Endothelial cell of umbilical vein (primary cell): Measurements from ENCODE around the gene ERICH6B. TPM values are rescaled to one million over a fixed set of nuclear protein-coding genes. Genes with fewer than 3 reads are reported as not detected.

Experiments
- BruUV-seq: library from RNA; stranded (reverse); fragments of 400-500 nt; replicated peaks from 2 replicates; lab custom pipeline; 2021; lab: Mats Ljungman, UMichigan
- CTCF ChIA-PET: fragments of 300-600, 350-600 bp; sonication (Branson Sonifier 250); formaldehyde crosslinking; loops from one replicate; lab custom pipeline; 2021; ENCODE audit warnings: antibody characterized with exemption, inconsistent platforms; lab: Charles Lee
- POLR2A ChIA-PET: fragments of 300-600, 350-600 bp; sonication (Branson Sonifier 250); formaldehyde crosslinking; loops from one replicate; lab custom pipeline; 2021; ENCODE audit warnings: antibody characterized with exemption, inconsistent platforms; lab: Charles Lee
- DNase-seq: peaks from one replicate; pipeline ENCODE4 v3.0.0-alpha.2; 2011; ENCODE audit warnings: low read depth, low spot score
- FAIRE-seq: peaks from 2 replicates; lab custom pipeline; 2011; peaks lifted over from hg19 to GRCh38; lab: Jason Lieb, UNC
- H2AFZ ChIP-seq: 2 replicates; pipeline ENCODE4 v1.6.0; 2012; ENCODE audit warnings: low read depth, low read length, control low read depth, inconsistent platforms
- H3K27ac ChIP-seq: 2 replicates; pipeline ENCODE4 v1.5.1; 2011; ENCODE audit warnings: low read depth, mild to moderate bottlenecking, control low read depth, low read length, moderate library complexity; ENCODE audit not compliant: insufficient read depth
- H3K27me3 ChIP-seq, 2 experiments: 2 replicates each; pipeline versions ENCODE4 v1.6.0 to v1.6.1; 2011; ENCODE audit warnings: low read length in 2 of 2, mixed read lengths in 1 of 2; ENCODE audit not compliant: control insufficient read depth in 2 of 2, insufficient read depth in 2 of 2
- H3K36me3 ChIP-seq, 2 experiments: 2 replicates in 1 of 2; 3 replicates in 1 of 2; pipeline ENCODE4 v1.5.1; 2011; ENCODE audit warnings: low read length in 2 of 2, mild to moderate bottlenecking in 1 of 2, moderate library complexity in 1 of 2; ENCODE audit not compliant: control insufficient read depth in 2 of 2, insufficient read depth in 2 of 2; ENCODE audit errors: extremely low read depth in 1 of 2
- H3K4me1 ChIP-seq: 3 replicates; pipeline ENCODE4 v1.5.1; 2011; ENCODE audit warnings: mild to moderate bottlenecking, low read length; ENCODE audit not compliant: control insufficient read depth, insufficient read depth; ENCODE audit errors: extremely low read depth
- H3K4me2 ChIP-seq: 2 replicates; pipeline ENCODE4 v1.6.1; 2011; ENCODE audit warnings: low read length, control low read depth, mixed read lengths; ENCODE audit not compliant: insufficient read depth
- H3K4me3 ChIP-seq, 3 experiments: fragments of 200-600 bp in 1 of 3; sonication (generic), shearing (Covaris generic) in 1 of 3; replicated peaks in 1 of 3; 2 replicates each; pipeline ENCODE4 v1.5.1; 2011 to 2016; ENCODE audit warnings: control low read depth in 3 of 3, low read length in 3 of 3, mild to moderate bottlenecking in 2 of 3, inconsistent platforms in 1 of 3, low read depth in 1 of 3, moderate library complexity in 1 of 3; ENCODE audit not compliant: insufficient read depth in 1 of 3
- H3K79me2 ChIP-seq: 2 replicates; pipeline ENCODE4 v1.6.0; 2012; ENCODE audit warnings: low read length, inconsistent platforms; ENCODE audit not compliant: control insufficient read depth, insufficient read depth
- H3K9ac ChIP-seq: replicated peaks from 2 replicates; pipeline ENCODE3; 2011; ENCODE audit warnings: low read length, control low read depth; ENCODE audit not compliant: insufficient read depth; ENCODE audit errors: extremely low read depth
- H3K9me1 ChIP-seq: replicated peaks from 3 replicates; pipeline ENCODE4 v1.6.0; 2011; ENCODE audit warnings: mild to moderate bottlenecking, low read length; ENCODE audit not compliant: control insufficient read depth, insufficient read depth; ENCODE audit errors: extremely low read depth
- H3K9me3 ChIP-seq: replicated peaks from 2 replicates; pipeline ENCODE4 v1.5.1; 2012; ENCODE audit warnings: low read length, inconsistent platforms; ENCODE audit not compliant: control insufficient read depth, insufficient read depth
- H4K20me1 ChIP-seq: replicated peaks from 2 replicates; pipeline ENCODE3; 2011; ENCODE audit warnings: mild to moderate bottlenecking, low read length; ENCODE audit not compliant: control insufficient read depth, insufficient read depth; ENCODE audit errors: extremely low read depth
- EZH2 ChIP-seq: IDR thresholded peaks from 2 replicates; pipeline ENCODE4 v1.6.1; 2012; ENCODE audit warnings: borderline replicate concordance, low read depth, mild to moderate bottlenecking, moderate library complexity, low read length, inconsistent platforms; ENCODE audit not compliant: severe bottlenecking
- FOS ChIP-seq: IDR thresholded peaks from 2 replicates; pipeline ENCODE4 v1.6.1; 2011; ENCODE audit warnings: mild to moderate bottlenecking, low read length, moderate library complexity, borderline replicate concordance; ENCODE audit not compliant: insufficient read depth
- GATA2 ChIP-seq: IDR thresholded peaks from 2 replicates; pipeline ENCODE4 v1.7.0; 2011; ENCODE audit warnings: low read depth, mild to moderate bottlenecking, moderate library complexity, mixed read lengths, low read length; ENCODE audit not compliant: insufficient read length, insufficient read depth
- JUN ChIP-seq: IDR thresholded peaks from 2 replicates; pipeline ENCODE4 v1.6.1; 2011; ENCODE audit warnings: borderline replicate concordance, low read depth; ENCODE audit not compliant: insufficient read length, insufficient read depth
- MYC ChIP-seq: IDR thresholded peaks from one replicate; pipeline ENCODE4 v1.6.1; 2011; ENCODE audit warnings: mild to moderate bottlenecking, low read depth, low read length
- POLR2A ChIP-seq: IDR thresholded peaks from 2 replicates; pipeline ENCODE4 v1.6.1; 2012; ENCODE audit warnings: low read depth, mild to moderate bottlenecking, control low read depth, low read length
- POLR2AphosphoS5 ChIP-seq: IDR thresholded peaks from 2 replicates; pipeline ENCODE4 v1.6.1; 2012; ENCODE audit warnings: low read depth, mild to moderate bottlenecking, control low read depth, low read length, moderate library complexity; ENCODE audit not compliant: insufficient read depth
- dilution Hi-C: fragments of 300-500 bp; cut with MboI; formaldehyde crosslinking; loops from one replicate; pipeline ENCODE4 v1.15.0; 2019; ENCODE audit warnings: low sequenced_read_pairs; ENCODE audit not compliant: extremely low pct_ligation_motif_present
- intact Hi-C: fragments of 100-400 bp; cut with micrococcal nuclease; formaldehyde crosslinking; loops from one replicate; pipeline ENCODE4 v1.10.0; 2022
- polyA plus RNA-seq, 4 experiments: library from polyadenylated mRNA; depleted of rRNA in 3 of 4; stranded (reverse) in 3 of 4; unstranded in 1 of 4; fragments of >200 nt; gene quantifications; 2 replicates each; pipeline versions ENCODE4 v1.2.1 to v1.2.3, GENCODE V29; 2011 to 2012; ENCODE audit warnings: missing spikeins in 1 of 4
- total RNA-seq: library from RNA; stranded (reverse); gene quantifications from 2 replicates; pipeline ENCODE4 v1.2.3, GENCODE V29; 2021
- TF ChIP-seq, protein P1 (sequence below): IDR thresholded peaks from 2 replicates; pipeline ENCODE4 v1.6.1; 2011; ENCODE audit not compliant: insufficient read depth, insufficient read length
- TF ChIP-seq, protein P2 (sequence below), 2 donors: IDR thresholded peaks; 1 replicate in 1 of 2; 2 replicates in 1 of 2; pipeline ENCODE4 v1.5.1; 2011; ENCODE audit warnings: low read length in 2 of 2, mild to moderate bottlenecking in 2 of 2, moderate library complexity in 2 of 2, control low read depth in 1 of 2, inconsistent platforms in 1 of 2, low read depth in 1 of 2; ENCODE audit not compliant: insufficient read depth in 1 of 2; ENCODE audit errors: extremely low read depth in 1 of 2

Gene ERICH6B
- total and polyA plus RNA-seq, 2 donors (not counting 3 experiments of a cell fraction or from before 2014, with no cell fraction given) = not detected

DNA sequence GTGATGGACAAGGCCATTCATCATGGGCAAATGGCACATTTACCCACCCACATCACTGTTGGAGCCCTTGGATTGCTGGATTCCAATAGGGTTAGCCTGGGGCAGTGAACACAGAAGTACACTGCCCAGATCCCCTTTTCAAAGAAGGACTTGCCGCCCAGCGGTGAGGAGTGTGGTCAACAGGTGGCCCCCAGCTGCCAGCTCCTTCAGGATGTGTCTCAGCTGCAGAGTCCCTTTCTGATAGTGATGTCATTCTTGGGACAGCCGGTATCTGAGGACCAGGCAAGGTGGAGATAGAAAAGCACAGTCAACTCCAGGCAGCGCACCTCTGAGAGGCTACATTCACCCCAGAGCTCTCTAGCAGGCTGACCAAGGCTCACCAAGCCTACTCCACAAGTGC lies 16.9 kb downstream of the ERICH6B start:
- Histone ChIP-seq H3K9me1 (no peaks in the 10 kb centered on the region), H3K9ac (no peak overlapping the region), H3K27ac (no peak overlapping the region), H2AFZ (no peak overlapping the region), H4K20me1 (no peaks in the 10 kb centered on the region), H3K36me3 (no peaks in the 10 kb centered on the region), H3K4me1 (no peaks in the 10 kb centered on the region), H3K27me3 (peaks cover 0 to 2% of the 10 kb centered on the region in 2 experiments), H3K79me2 (no peaks in the 10 kb centered on the region), H3K4me3 (no peak overlapping the region), H3K4me2 (no peak overlapping the region), H3K9me3 (no peaks in the 10 kb centered on the region)
- no peak for DNase-seq
- POLR2A ChIA-PET = no interaction called here
- dilution Hi-C loops (no loop called here), intact Hi-C loops (no loop called here)
- BruUV-seq = no TSS peak
- CTCF ChIA-PET = no interaction called here
- no peak for FAIRE-seq
- TF ChIP-seq EZH2 = no peak
- TF ChIP-seq GATA2 = no peak
- no peak for TF ChIP-seq POLR2A
- no peak for TF ChIP-seq FOS
- no peak for TF ChIP-seq MYC
- TF ChIP-seq, protein P1, sequence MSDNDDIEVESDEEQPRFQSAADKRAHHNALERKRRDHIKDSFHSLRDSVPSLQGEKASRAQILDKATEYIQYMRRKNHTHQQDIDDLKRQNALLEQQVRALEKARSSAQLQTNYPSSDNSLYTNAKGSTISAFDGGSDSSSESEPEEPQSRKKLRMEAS = no peak
- no peak for TF ChIP-seq POLR2AphosphoS5
- no peak for TF ChIP-seq JUN
- TF ChIP-seq, protein P2, sequence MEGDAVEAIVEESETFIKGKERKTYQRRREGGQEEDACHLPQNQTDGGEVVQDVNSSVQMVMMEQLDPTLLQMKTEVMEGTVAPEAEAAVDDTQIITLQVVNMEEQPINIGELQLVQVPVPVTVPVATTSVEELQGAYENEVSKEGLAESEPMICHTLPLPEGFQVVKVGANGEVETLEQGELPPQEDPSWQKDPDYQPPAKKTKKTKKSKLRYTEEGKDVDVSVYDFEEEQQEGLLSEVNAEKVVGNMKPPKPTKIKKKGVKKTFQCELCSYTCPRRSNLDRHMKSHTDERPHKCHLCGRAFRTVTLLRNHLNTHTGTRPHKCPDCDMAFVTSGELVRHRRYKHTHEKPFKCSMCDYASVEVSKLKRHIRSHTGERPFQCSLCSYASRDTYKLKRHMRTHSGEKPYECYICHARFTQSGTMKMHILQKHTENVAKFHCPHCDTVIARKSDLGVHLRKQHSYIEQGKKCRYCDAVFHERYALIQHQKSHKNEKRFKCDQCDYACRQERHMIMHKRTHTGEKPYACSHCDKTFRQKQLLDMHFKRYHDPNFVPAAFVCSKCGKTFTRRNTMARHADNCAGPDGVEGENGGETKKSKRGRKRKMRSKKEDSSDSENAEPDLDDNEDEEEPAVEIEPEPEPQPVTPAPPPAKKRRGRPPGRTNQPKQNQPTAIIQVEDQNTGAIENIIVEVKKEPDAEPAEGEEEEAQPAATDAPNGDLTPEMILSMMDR (IDR thresholded peaks at IDR 0.05; ENCODE audit: extremely low read depth in 1 of 2, insufficient read depth in 1 of 2, low read depth in 1 of 2, low read length in 2 of 2) = no peak
